ENCODE data around the gene JAK1. TPM values are rescaled to one million over a fixed set of nuclear protein-coding genes. Genes with fewer than 3 reads are reported as not detected.

JAK1 gene
- total and polyA plus RNA-seq, 2 donors (not counting 3 experiments of a cell fraction or from before 2014, with no cell fraction given) = 68.8 to 177 TPM

DNA sequence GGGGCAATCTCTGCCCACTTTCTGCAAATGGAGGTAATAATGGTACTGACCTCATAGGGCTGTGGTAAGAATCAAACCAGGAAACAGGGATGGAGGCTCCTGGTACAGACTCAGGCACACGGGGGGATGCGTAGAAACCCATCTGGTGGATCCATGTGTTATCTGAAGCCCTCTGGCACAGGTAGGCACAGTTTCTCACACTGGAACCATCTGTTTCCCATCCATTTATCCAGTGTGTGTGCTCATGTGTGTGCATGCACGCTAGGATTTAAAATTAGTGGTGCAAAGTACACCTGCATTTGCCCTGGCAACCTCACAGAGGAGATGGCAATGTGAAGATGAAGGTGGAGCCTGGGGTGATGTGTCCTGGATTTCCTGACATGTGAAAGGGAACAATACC lies 118.2 kb downstream of the JAK1 start:
- CTCF ChIA-PET = no interaction called here
- FAIRE-seq = no peak

More for the DNA sequence above, 118.2 kb downstream of the JAK1 start:
- POLR2A ChIA-PET = no interaction called here
- peaks cover 3 to 53% of the 10 kb centered on the region in 2 experiments for H3K36me3 ChIP-seq (ENCODE audit: control insufficient read depth in 2 of 2, extremely low read depth in 1 of 2, insufficient read depth in 2 of 2, low read length in 2 of 2)
- no peak overlapping the region for H3K4me2 ChIP-seq (ENCODE audit: insufficient read depth, low read length)
- H2AFZ ChIP-seq (ENCODE audit: low read depth, low read length) = no peak overlapping the region
- no peaks in the 10 kb centered on the region for H3K9me1 ChIP-seq (replicated peaks; ENCODE audit: control insufficient read depth, extremely low read depth, insufficient read depth, low read length)
- dilution Hi-C loops (cut with MboI; ENCODE audit: extremely low pct_ligation_motif_present, low sequenced_read_pairs) = no loop called here
- no peak overlapping the region for H3K27ac ChIP-seq (ENCODE audit: insufficient read depth, low read depth, low read length)
- no peaks in the 10 kb centered on the region for H3K9me3 ChIP-seq (replicated peaks; ENCODE audit: control insufficient read depth, insufficient read depth, low read length)
- H4K20me1 ChIP-seq (replicated peaks; ENCODE audit: control insufficient read depth, extremely low read depth, insufficient read depth, low read length) = no peaks in the 10 kb centered on the region
- no peaks in the 10 kb centered on the region for H3K79me2 ChIP-seq (ENCODE audit: control insufficient read depth, insufficient read depth, low read length)
- no peak for TF ChIP-seq EZH2 (IDR thresholded peaks at IDR 0.05; ENCODE audit: borderline replicate concordance, low read depth, low read length, severe bottlenecking)
- TF ChIP-seq MYC (IDR thresholded peaks at IDR 0.05; ENCODE audit: low read depth, low read length) = no peak
- no peak for TF ChIP-seq FOS (IDR thresholded peaks at IDR 0.05; ENCODE audit: borderline replicate concordance, insufficient read depth, low read length)
- TF ChIP-seq JUN (IDR thresholded peaks at IDR 0.05; ENCODE audit: borderline replicate concordance, insufficient read depth, insufficient read length, low read depth) = no peak
- TF ChIP-seq GATA2 (IDR thresholded peaks at IDR 0.05; ENCODE audit: insufficient read depth, insufficient read length, low read depth, low read length) = no peak
- TF ChIP-seq, protein P1, sequence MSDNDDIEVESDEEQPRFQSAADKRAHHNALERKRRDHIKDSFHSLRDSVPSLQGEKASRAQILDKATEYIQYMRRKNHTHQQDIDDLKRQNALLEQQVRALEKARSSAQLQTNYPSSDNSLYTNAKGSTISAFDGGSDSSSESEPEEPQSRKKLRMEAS (IDR thresholded peaks at IDR 0.05; ENCODE audit: insufficient read depth, insufficient read length) = no peak
- TF ChIP-seq, protein P2, sequence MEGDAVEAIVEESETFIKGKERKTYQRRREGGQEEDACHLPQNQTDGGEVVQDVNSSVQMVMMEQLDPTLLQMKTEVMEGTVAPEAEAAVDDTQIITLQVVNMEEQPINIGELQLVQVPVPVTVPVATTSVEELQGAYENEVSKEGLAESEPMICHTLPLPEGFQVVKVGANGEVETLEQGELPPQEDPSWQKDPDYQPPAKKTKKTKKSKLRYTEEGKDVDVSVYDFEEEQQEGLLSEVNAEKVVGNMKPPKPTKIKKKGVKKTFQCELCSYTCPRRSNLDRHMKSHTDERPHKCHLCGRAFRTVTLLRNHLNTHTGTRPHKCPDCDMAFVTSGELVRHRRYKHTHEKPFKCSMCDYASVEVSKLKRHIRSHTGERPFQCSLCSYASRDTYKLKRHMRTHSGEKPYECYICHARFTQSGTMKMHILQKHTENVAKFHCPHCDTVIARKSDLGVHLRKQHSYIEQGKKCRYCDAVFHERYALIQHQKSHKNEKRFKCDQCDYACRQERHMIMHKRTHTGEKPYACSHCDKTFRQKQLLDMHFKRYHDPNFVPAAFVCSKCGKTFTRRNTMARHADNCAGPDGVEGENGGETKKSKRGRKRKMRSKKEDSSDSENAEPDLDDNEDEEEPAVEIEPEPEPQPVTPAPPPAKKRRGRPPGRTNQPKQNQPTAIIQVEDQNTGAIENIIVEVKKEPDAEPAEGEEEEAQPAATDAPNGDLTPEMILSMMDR (IDR thresholded peaks at IDR 0.05; ENCODE audit: extremely low read depth in 1 of 2, insufficient read depth in 1 of 2, low read depth in 1 of 2, low read length in 2 of 2) = no peak
- TF ChIP-seq POLR2A (IDR thresholded peaks at IDR 0.05; ENCODE audit: low read depth, low read length) = no peak
- TF ChIP-seq POLR2AphosphoS5 (IDR thresholded peaks at IDR 0.05; ENCODE audit: insufficient read depth, low read depth, low read length) = no peak
- no peak for DNase-seq (ENCODE audit: low read depth, low spot score)
- intact Hi-C loops (cut with micrococcal nuclease) = no loop called here
- no peak overlapping the region for H3K9ac ChIP-seq (replicated peaks; ENCODE audit: extremely low read depth, insufficient read depth, low read length)
- H3K4me3 ChIP-seq (replicated peaks in 1 of 3; ENCODE audit: insufficient read depth in 1 of 3, low read depth in 1 of 3, low read length in 3 of 3) = no peak overlapping the region
- H3K27me3 ChIP-seq (ENCODE audit: control insufficient read depth in 2 of 2, insufficient read depth in 2 of 2, low read length in 2 of 2) = no peaks in the 10 kb centered on the region
- BruUV-seq (replicated peaks) = no TSS peak
- H3K4me1 ChIP-seq (ENCODE audit: control insufficient read depth, extremely low read depth, insufficient read depth, low read length) = peaks cover 6% of the 10 kb centered on the region

All from endothelial cell of umbilical vein (primary cell).